Loucy (cell line): ENCODE measurements around the gene PDLIM7.

ENCODE experiments used
- H2AFZ ChIP-seq: fragments of 200-600 bp; sonication (generic); 2 replicates; pipeline ENCODE4 v1.6.0; 2016; ENCODE audit warnings: antibody characterized with exemption, mild to moderate bottlenecking, low read length, moderate library complexity
- H3F3A ChIP-seq: fragments of 200-600 bp; 2 replicates; pipeline ENCODE4 v1.6.0; 2016; ENCODE audit warnings: antibody characterized with exemption, low read depth, mild to moderate bottlenecking
- H3K27me3 ChIP-seq: fragments of 200-600 bp; sonication (generic); 2 replicates; pipeline ENCODE4 v1.6.1; 2014; ENCODE audit warnings: low read length, mild to moderate bottlenecking; ENCODE audit not compliant: insufficient read depth, poor library complexity, severe bottlenecking
- H3K36me3 ChIP-seq: fragments of 200-600 bp; sonication (generic); 2 replicates; pipeline ENCODE4 v1.6.1; 2016; ENCODE audit warnings: low read length; ENCODE audit not compliant: insufficient read depth
- H3K4me1 ChIP-seq: fragments of 200-600 bp; sonication (generic); 2 replicates; pipeline ENCODE4 v1.5.1; 2014; ENCODE audit warnings: low read length, mild to moderate bottlenecking; ENCODE audit not compliant: insufficient read depth, poor library complexity, severe bottlenecking
- H3K4me2 ChIP-seq: fragments of 200-600 bp; sonication (generic); 2 replicates; pipeline ENCODE4 v1.6.0; 2014; ENCODE audit warnings: antibody characterized with exemption, low read length, low read depth, mild to moderate bottlenecking; ENCODE audit not compliant: poor library complexity, severe bottlenecking
- H3K4me3 ChIP-seq: fragments of 200-600 bp; sonication (generic); 2 replicates; pipeline ENCODE4 v1.5.1; 2014; ENCODE audit warnings: low read length, mild to moderate bottlenecking, mixed read lengths; ENCODE audit not compliant: poor library complexity, severe bottlenecking
- H3K79me2 ChIP-seq: fragments of 200-600 bp; sonication (generic); 2 replicates; pipeline ENCODE4 v1.6.1; 2014; ENCODE audit warnings: low read length; ENCODE audit not compliant: insufficient read depth
- H3K9ac ChIP-seq: fragments of 200-600 bp; sonication (generic); 2 replicates; pipeline ENCODE4 v1.6.0; 2014; ENCODE audit warnings: mild to moderate bottlenecking, low read depth, low read length, moderate library complexity; ENCODE audit not compliant: poor library complexity, severe bottlenecking
- H3K9me2 ChIP-seq: fragments of 200-600 bp; sonication (generic); replicated peaks from 2 replicates; pipeline ENCODE4 v1.6.1; 2016; ENCODE audit warnings: low read depth, low read length, mixed read lengths
- H3K9me3 ChIP-seq: fragments of 200-600 bp; sonication (generic); 2 replicates; pipeline ENCODE4 v1.6.1; 2014; ENCODE audit warnings: mild to moderate bottlenecking, antibody characterized with exemption, low read length, low read depth; ENCODE audit not compliant: insufficient read depth
- H4K20me1 ChIP-seq: fragments of 200-600 bp; sonication (generic); 2 replicates; pipeline ENCODE4 v1.6.0; 2014; ENCODE audit warnings: antibody characterized with exemption, low read length, mild to moderate bottlenecking; ENCODE audit not compliant: insufficient read depth, poor library complexity, severe bottlenecking
- EZH2phosphoT487 ChIP-seq: fragments of 200-600 bp; IDR thresholded peaks from 2 replicates; pipeline ENCODE4 v1.6.1; 2018; ENCODE audit warnings: antibody characterized with exemption, mild to moderate bottlenecking, moderate library complexity, borderline replicate concordance
- TF ChIP-seq, protein P1 (sequence below): fragments of 200-600 bp; sonication (generic); conservative IDR thresholded peaks from 2 replicates; pipeline ENCODE4 v1.5.1; 2014; ENCODE audit warnings: mild to moderate bottlenecking, antibody characterized with exemption, low read length

Gene PDLIM7

DNA sequence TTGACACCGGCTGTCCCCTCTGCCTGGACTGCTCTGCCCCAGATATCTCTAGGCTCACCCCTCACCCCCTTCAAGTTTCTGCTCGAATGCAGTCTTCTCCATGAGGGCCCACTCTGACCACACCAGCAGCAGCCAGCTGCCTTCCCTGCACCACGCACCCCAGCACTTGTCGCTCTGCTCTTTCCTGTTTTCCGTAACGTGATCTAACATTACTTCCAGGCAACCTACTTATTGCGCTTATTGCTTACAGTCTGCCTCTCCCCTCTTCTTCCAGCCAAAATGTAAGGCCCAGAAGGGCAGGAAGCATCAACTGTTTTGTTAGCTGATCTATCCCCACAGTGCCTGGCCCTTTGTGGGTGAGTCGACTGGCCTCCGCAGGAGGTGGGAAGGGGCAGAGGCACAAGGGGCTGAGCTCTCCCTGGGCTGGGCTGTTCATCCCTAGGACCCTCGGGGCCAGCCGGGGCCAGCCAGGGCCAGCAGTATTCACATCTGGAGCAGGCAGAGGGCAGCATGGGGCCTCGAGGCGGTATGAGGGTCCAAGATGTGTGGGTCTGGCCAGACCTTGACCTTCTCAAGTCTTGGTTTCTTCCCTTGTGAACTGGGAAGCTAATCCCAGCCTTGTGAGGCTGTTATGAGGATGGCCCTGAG is 12.4 kb downstream of the PDLIM7 start:
- H3K9me2 ChIP-seq, result no peaks in the 10 kb centered on the region
- H3K9ac ChIP-seq, result no peak overlapping the region
- no peaks in the 10 kb centered on the region for H3F3A ChIP-seq

DNA sequence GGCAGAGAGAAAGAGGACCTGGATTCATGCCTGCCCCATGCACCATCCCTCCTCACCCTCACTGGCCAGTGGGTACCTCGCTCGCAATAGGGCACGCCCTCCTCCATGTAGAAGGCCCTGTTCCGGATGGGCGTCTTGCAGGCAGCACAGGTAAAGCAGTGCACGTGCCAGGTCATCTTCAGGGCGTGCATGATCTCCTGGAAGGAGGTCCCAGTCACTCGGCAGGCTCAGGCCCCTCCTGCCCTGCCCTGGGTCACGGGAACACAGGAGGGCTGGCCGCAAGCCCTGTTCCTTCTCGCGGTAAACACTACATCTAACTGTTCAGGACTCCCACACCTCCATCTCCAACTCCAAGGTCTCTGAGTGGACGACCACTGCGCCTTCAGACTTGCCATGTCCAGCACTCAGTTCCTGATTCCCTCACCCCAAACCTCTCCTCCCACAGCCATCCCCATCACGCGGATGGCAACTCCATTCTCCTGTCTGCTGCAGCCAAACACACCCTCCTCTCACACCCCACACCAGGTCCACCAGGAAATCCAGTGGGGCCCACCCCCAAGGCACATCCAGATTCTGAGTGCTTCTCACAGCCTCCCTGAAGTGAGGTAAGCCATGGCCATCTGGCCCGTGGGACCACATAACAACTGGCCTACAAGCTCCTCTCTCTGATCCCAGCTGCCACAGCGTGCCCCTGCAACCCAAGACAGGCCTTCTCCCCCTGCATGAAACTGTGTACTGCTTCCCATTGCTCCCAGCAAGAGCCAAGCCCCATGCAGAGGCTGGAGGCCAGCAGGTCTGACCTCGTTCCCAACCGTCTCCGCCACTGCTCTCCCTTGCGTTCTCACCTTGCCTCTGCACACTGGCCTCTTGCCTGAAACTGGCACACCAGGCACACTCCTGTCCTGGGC is 13.2 kb downstream of the PDLIM7 start:
- no peak for TF ChIP-seq EZH2phosphoT487
- TF ChIP-seq, protein P1, sequence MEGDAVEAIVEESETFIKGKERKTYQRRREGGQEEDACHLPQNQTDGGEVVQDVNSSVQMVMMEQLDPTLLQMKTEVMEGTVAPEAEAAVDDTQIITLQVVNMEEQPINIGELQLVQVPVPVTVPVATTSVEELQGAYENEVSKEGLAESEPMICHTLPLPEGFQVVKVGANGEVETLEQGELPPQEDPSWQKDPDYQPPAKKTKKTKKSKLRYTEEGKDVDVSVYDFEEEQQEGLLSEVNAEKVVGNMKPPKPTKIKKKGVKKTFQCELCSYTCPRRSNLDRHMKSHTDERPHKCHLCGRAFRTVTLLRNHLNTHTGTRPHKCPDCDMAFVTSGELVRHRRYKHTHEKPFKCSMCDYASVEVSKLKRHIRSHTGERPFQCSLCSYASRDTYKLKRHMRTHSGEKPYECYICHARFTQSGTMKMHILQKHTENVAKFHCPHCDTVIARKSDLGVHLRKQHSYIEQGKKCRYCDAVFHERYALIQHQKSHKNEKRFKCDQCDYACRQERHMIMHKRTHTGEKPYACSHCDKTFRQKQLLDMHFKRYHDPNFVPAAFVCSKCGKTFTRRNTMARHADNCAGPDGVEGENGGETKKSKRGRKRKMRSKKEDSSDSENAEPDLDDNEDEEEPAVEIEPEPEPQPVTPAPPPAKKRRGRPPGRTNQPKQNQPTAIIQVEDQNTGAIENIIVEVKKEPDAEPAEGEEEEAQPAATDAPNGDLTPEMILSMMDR, result no peak
- Histone ChIP-seq H3K4me3 (no peak overlapping the region), H3K4me1 (no peaks in the 10 kb centered on the region), H3K79me2 (no peaks in the 10 kb centered on the region), H3K4me2 (no peak overlapping the region), H3K9me2 (no peaks in the 10 kb centered on the region), H3K9me3 (no peaks in the 10 kb centered on the region), H3K36me3 (peaks cover 4% of the 10 kb centered on the region; the same call in 1 of the 2 replicates), H3K9ac (no peak overlapping the region), H3F3A (no peaks in the 10 kb centered on the region), H3K27me3 (no peaks in the 10 kb centered on the region), H4K20me1 (no peaks in the 10 kb centered on the region), H2AFZ (no peak overlapping the region)

More for the DNA sequence above, 12.4 kb downstream of the PDLIM7 start:
- TF ChIP-seq, protein P1, result no peak
- no peak for TF ChIP-seq EZH2phosphoT487
- H3K4me1 ChIP-seq, result no peaks in the 10 kb centered on the region
- H3K79me2 ChIP-seq, result no peaks in the 10 kb centered on the region
- H3K36me3 ChIP-seq, result peaks cover 4% of the 10 kb centered on the region; the same call in 1 of the 2 replicates
- H2AFZ ChIP-seq, result no peak overlapping the region
- no peaks in the 10 kb centered on the region for H3K27me3 ChIP-seq
- H4K20me1 ChIP-seq, result no peaks in the 10 kb centered on the region
- H3K4me2 ChIP-seq, result no peak overlapping the region
- H3K4me3 ChIP-seq, result no peak overlapping the region
- no peaks in the 10 kb centered on the region for H3K9me3 ChIP-seq

DNA sequence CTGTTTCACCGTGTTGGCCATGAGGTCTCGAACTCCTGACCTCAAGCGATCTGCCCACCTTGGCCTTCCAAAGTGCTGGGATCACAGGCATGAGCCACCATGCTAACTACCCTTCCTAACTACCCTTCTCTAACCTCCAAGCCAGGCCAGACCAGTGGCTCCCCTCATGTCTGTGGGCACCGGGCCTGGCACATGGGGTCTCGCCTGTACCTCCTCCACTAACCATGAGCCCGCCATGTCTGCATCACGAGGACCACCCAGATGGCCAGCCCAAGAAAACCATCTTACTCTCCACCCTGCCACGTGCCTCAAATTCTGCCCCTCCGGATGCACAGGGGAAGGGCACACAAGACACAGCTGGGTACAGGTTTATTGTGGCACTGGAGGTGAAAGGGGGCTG is 14.4 kb downstream of the PDLIM7 start:
- H3K9me2 ChIP-seq, result no peaks in the 10 kb centered on the region
- no peaks in the 10 kb centered on the region for H3K4me1 ChIP-seq
- H3K4me3 ChIP-seq, result no peak overlapping the region
- no peaks in the 10 kb centered on the region for H3F3A ChIP-seq
- H3K9me3 ChIP-seq, result no peaks in the 10 kb centered on the region
- TF ChIP-seq, protein P1, result no peak
- TF ChIP-seq EZH2phosphoT487, result no peak
- no peaks in the 10 kb centered on the region for H3K79me2 ChIP-seq
- no peaks in the 10 kb centered on the region for H3K27me3 ChIP-seq
- H3K36me3 ChIP-seq, result peaks cover 4% of the 10 kb centered on the region; the same call in 1 of the 2 replicates
- H4K20me1 ChIP-seq, result no peaks in the 10 kb centered on the region
- H2AFZ ChIP-seq, result no peak overlapping the region
- no peak overlapping the region for H3K9ac ChIP-seq
- no peak overlapping the region for H3K4me2 ChIP-seq
